HL-60 (cell line): ENCODE measurements around the gene SOAT2.

Experiments used
- DNase-seq, 2 experiments: peaks; one replicate each; pipeline ENCODE4 v3.0.0-alpha.2; 2010 to 2020; ENCODE audit warnings: low read depth in 1 of 2, low spot score in 1 of 2
- H3K27ac ChIP-seq: fragments of 250-450 bp; sonication (Bioruptor Pico); replicated peaks from 2 replicates; pipeline ENCODE4 v1.5.1; 2020; ENCODE audit warnings: mild to moderate bottlenecking, moderate library complexity
- H3K27me3 ChIP-seq: fragments of 250-450 bp; sonication (Bioruptor Pico); 2 replicates; pipeline ENCODE4 v1.5.1; 2021; ENCODE audit warnings: mild to moderate bottlenecking, moderate library complexity; ENCODE audit not compliant: insufficient read depth, poor library complexity, severe bottlenecking
- H3K4me3 ChIP-seq: replicated peaks from 2 replicates; pipeline ENCODE4 v1.5.1; 2011; ENCODE audit warnings: mild to moderate bottlenecking, control low read depth, low read length; ENCODE audit not compliant: insufficient read depth
- GABPA ChIP-seq: IDR thresholded peaks from 2 replicates; pipeline ENCODE4 v1.6.1; 2012; ENCODE audit warnings: low read depth
- POLR2AphosphoS5 ChIP-seq: IDR thresholded peaks from 2 replicates; pipeline ENCODE4 v1.6.1; 2012; ENCODE audit warnings: low read depth
- SPI1 ChIP-seq: IDR thresholded peaks from 2 replicates; pipeline ENCODE4 v1.6.1; 2012; ENCODE audit warnings: low read depth, mild to moderate bottlenecking, borderline replicate concordance
- TF ChIP-seq, protein P1 (sequence below): IDR thresholded peaks from one replicate; pipeline ENCODE4 v1.5.1; 2011; ENCODE audit warnings: low read length, control low read depth, inconsistent platforms; ENCODE audit not compliant: insufficient read depth
- TF ChIP-seq, protein P2 (sequence below): IDR thresholded peaks from 2 replicates; pipeline ENCODE4 v1.6.1; 2012; ENCODE audit warnings: low read depth; ENCODE audit not compliant: insufficient replicate concordance

The SOAT2 gene

DNA sequence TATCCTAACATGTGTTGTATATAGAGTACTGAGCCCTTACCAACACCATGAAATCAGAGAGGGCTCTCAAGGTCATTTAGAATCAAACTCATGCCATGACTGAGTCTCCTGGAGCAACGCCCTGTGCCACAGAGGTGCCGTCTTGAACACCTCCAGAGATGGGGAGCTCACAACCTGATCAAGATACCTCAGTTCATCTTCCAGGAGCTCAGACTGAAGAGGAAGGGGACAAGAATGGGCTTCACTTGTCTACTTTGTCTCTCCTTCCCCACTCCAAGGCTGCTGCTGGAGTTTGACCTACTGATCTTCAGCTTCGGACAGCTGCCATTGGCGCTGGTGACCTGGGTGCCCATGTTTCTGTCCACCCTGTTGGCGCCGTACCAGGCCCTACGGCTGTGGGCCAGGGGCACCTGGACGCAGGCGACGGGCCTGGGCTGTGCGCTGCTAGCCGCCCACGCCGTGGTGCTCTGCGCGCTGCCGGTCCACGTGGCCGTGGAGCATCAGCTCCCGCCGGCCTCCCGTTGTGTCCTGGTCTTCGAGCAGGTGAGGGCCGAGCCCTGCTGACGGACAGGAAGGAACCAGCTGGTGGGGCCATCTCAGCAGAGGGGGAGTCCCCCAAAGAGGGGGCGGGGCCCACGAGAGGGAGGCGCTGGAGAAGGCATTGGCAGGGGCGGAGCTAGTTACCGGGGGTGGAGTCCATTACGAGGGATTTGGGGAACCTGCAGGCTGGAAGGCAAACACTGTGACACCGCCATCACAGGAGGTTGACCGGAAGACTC, 12.0 kb downstream of the SOAT2 start:
- TF ChIP-seq GABPA (no peak), POLR2AphosphoS5 (no peak), SPI1 (no peak)
- TF ChIP-seq, protein P1, sequence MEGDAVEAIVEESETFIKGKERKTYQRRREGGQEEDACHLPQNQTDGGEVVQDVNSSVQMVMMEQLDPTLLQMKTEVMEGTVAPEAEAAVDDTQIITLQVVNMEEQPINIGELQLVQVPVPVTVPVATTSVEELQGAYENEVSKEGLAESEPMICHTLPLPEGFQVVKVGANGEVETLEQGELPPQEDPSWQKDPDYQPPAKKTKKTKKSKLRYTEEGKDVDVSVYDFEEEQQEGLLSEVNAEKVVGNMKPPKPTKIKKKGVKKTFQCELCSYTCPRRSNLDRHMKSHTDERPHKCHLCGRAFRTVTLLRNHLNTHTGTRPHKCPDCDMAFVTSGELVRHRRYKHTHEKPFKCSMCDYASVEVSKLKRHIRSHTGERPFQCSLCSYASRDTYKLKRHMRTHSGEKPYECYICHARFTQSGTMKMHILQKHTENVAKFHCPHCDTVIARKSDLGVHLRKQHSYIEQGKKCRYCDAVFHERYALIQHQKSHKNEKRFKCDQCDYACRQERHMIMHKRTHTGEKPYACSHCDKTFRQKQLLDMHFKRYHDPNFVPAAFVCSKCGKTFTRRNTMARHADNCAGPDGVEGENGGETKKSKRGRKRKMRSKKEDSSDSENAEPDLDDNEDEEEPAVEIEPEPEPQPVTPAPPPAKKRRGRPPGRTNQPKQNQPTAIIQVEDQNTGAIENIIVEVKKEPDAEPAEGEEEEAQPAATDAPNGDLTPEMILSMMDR = no peak
- TF ChIP-seq, protein P2, sequence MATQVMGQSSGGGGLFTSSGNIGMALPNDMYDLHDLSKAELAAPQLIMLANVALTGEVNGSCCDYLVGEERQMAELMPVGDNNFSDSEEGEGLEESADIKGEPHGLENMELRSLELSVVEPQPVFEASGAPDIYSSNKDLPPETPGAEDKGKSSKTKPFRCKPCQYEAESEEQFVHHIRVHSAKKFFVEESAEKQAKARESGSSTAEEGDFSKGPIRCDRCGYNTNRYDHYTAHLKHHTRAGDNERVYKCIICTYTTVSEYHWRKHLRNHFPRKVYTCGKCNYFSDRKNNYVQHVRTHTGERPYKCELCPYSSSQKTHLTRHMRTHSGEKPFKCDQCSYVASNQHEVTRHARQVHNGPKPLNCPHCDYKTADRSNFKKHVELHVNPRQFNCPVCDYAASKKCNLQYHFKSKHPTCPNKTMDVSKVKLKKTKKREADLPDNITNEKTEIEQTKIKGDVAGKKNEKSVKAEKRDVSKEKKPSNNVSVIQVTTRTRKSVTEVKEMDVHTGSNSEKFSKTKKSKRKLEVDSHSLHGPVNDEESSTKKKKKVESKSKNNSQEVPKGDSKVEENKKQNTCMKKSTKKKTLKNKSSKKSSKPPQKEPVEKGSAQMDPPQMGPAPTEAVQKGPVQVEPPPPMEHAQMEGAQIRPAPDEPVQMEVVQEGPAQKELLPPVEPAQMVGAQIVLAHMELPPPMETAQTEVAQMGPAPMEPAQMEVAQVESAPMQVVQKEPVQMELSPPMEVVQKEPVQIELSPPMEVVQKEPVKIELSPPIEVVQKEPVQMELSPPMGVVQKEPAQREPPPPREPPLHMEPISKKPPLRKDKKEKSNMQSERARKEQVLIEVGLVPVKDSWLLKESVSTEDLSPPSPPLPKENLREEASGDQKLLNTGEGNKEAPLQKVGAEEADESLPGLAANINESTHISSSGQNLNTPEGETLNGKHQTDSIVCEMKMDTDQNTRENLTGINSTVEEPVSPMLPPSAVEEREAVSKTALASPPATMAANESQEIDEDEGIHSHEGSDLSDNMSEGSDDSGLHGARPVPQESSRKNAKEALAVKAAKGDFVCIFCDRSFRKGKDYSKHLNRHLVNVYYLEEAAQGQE = no peak
- DNase-seq = no peak
- no peak overlapping the region for H3K27ac ChIP-seq
- H3K27me3 ChIP-seq = no peaks in the 10 kb centered on the region
- no peak overlapping the region for H3K4me3 ChIP-seq

DNA sequence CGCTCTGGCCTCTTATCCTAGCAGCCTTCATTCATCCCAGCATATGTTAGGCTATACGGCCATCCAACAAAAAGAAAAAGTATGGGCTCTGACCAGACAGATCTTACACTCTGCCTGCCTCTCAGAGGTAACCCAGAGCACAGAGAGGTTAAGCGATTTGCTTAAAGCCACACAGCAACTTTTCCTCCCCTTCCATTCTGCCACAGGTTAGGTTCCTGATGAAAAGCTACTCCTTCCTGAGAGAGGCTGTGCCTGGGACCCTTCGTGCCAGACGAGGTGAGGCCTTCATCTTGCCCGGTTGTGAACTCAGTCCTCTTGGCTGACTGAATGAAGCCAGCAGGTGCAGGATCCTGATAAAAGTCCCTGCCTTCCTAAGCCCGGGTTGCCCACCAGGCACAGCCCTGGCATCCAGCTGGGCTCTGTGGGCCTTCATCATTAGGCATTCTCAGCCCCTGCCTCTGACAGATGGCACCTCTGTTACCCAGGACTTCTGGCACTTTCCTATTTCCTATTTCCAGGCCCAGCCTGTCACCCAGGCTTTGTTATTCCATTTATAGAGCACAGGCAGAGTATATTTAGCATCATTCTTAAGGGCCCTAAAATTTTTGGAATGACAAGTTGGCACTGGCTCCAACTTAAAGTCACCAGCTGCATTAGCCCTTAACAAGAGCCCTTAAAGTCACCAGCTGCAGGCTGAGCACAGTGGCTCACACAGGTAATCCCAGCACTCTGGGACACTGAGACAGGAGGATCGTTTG, 12.8 kb downstream of the SOAT2 start:
- TF ChIP-seq, protein P2 = no peak
- TF ChIP-seq, protein P1 = no peak
- TF ChIP-seq SPI1 = no peak
- TF ChIP-seq POLR2AphosphoS5 = no peak
- TF ChIP-seq GABPA = no peak
- Histone ChIP-seq H3K27me3 (no peaks in the 10 kb centered on the region), H3K4me3 (no peak overlapping the region), H3K27ac (no peak overlapping the region)
- DNase-seq = no peak

DNA sequence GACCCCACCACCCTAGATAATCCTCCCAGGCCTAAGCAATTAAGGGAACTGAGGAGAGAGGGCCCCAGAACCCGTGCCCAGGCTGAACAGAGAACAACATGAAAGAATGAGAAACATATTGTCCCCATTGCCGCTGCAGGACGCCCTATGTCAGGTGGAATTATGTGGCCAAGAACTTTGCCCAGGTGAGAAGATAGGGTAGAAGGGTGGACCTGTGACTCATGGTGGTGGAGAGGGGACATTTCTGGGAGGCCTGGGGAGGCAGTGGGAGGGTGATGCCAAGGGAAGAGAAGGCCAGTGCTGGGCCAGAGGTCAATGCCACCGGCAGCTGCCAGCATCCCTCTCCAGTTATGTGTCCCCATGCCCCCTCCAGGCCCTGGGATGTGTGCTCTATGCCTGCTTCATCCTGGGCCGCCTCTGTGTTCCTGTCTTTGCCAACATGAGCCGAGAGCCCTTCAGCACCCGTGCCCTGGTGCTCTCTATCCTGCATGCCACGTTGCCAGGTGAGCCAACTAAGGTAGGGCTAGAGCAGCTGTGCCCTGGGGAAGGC, 15.5 kb downstream of the SOAT2 start:
- no peak overlapping the region for H3K27ac ChIP-seq
- DNase-seq = no peak
- no peaks in the 10 kb centered on the region for H3K27me3 ChIP-seq
- H3K4me3 ChIP-seq = no peak overlapping the region
- TF ChIP-seq, protein P2 = no peak
- TF ChIP-seq POLR2AphosphoS5 = no peak
